Caco-2 (cell line): ENCODE data around the gene C10orf67. TPM values are rescaled to one million over a fixed set of nuclear protein-coding genes. Genes with fewer than 3 reads are reported as not detected.

Experiments
- BruUV-seq: library from RNA; stranded (reverse); fragments of 400-500 nt; replicated peaks from 2 replicates; lab custom pipeline; 2021; lab: Mats Ljungman, UMichigan
- CTCF ChIA-PET: fragments of 300-600 bp; sonication (Branson Sonifier 250); formaldehyde crosslinking; loops from one replicate; lab custom pipeline; 2022; ENCODE audit warnings: antibody characterized with exemption; lab: Charles Lee
- POLR2A ChIA-PET: fragments of 300-600 bp; sonication (Branson Sonifier 250); formaldehyde crosslinking; loops from one replicate; lab custom pipeline; 2022; ENCODE audit warnings: antibody characterized with exemption; lab: Charles Lee
- DNase-seq, 2 experiments: peaks; one replicate each; pipeline versions ENCODE4 v3.0.0 to v3.0.0-alpha.2; 2020 to 2022
- H3K27me3 ChIP-seq: replicated peaks from 2 replicates; pipeline ENCODE4 v1.6.0; 2011; ENCODE audit warnings: low read length; ENCODE audit not compliant: control insufficient read depth, insufficient read depth
- H3K36me3 ChIP-seq: 2 replicates; pipeline ENCODE4 v1.5.1; 2011; ENCODE audit warnings: low read length; ENCODE audit not compliant: control insufficient read depth, insufficient read depth
- H3K4me1 ChIP-seq: fragments of 250-450 bp; sonication (Bioruptor Pico); 2 replicates; pipeline ENCODE4 v1.5.1; 2020; ENCODE audit warnings: mild to moderate bottlenecking
- H3K4me3 ChIP-seq: 2 replicates; pipeline ENCODE4 v1.5.1; 2011; ENCODE audit warnings: low read depth, mild to moderate bottlenecking, control low read depth, low read length
- H3K9me3 ChIP-seq: fragments of 250-450 bp; sonication (Bioruptor Pico); 2 replicates; pipeline ENCODE4 v1.5.1; 2020; ENCODE audit warnings: mild to moderate bottlenecking, moderate library complexity
- H3K27ac Mint-ChIP-seq: one replicate; pipeline ENCODE4 v1.8.0; 2022; ENCODE audit warnings: mixed read lengths; ENCODE audit not compliant: unreplicated experiment
- H3K27me3 Mint-ChIP-seq: one replicate; pipeline ENCODE4 v1.8.0; 2022; ENCODE audit warnings: mixed read lengths; ENCODE audit not compliant: insufficient read depth, unreplicated experiment
- H3K36me3 Mint-ChIP-seq: one replicate; pipeline ENCODE4 v1.8.0; 2022; ENCODE audit warnings: mild to moderate bottlenecking, mixed read lengths; ENCODE audit not compliant: insufficient read depth, unreplicated experiment
- H3K4me1 Mint-ChIP-seq: one replicate; pipeline ENCODE4 v1.8.0; 2022; ENCODE audit warnings: low read depth, mixed read lengths; ENCODE audit not compliant: unreplicated experiment
- H3K4me3 Mint-ChIP-seq: one replicate; pipeline ENCODE4 v1.8.0; 2022; ENCODE audit warnings: mild to moderate bottlenecking, moderate library complexity, mixed read lengths; ENCODE audit not compliant: unreplicated experiment
- H3K9me3 Mint-ChIP-seq: one replicate; pipeline ENCODE4 v1.8.0; 2022; ENCODE audit warnings: mixed read lengths; ENCODE audit not compliant: unreplicated experiment
- intact Hi-C: fragments of 100-400 bp; cut with micrococcal nuclease; formaldehyde crosslinking; loops from one replicate; pipeline ENCODE4 v1.10.0; 2022; ENCODE audit not compliant: unreplicated experiment
- total RNA-seq: library from RNA; stranded (reverse); gene quantifications from 2 replicates; pipeline ENCODE4 v1.2.3, GENCODE V29; 2022
- TF ChIP-seq, protein P1 (sequence below), 2 experiments: fragments of 200-600 bp in 1 of 2; IDR thresholded peaks; 1 replicate in 1 of 2; 2 replicates in 1 of 2; pipeline versions ENCODE4 v1.5.1 to v1.8.0; 2011 to 2022; ENCODE audit warnings: antibody characterized with exemption in 1 of 2, control low read depth in 1 of 2, inconsistent platforms in 1 of 2, low read depth in 1 of 2, low read length in 1 of 2, mild to moderate bottlenecking in 1 of 2, moderate library complexity in 1 of 2; ENCODE audit not compliant: insufficient read depth in 1 of 2, severe bottlenecking in 1 of 2, unreplicated experiment in 1 of 2

Gene C10orf67
- total RNA-seq, 1 experiment from 2014 or later: not detected

DNA sequence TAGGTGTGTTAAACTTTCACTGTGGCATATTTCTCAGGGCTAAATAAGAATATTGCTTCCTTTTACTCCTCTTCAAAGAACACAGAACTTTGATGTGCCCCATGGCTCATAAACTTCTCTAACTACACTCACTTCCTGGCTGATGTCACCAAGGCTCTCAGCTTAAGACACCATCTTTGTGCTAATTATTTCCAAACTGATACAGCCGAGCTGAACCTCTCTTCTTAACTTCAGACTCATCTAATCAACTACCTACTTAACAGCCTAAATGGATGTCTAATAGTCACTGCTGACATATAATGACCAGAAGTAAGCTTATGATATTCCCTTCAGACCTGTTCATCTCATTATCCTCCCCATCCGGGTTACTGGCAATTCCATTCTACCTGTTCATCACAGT, 3.6 kb downstream of the C10orf67 start:
- CTCF ChIA-PET: interaction anchor here (0.5 kb wide), 1 partner anchor 31 kb away, joined by 3 read pairs; no protein-coding TSS in a partner anchor
- H3K4me3 Mint-ChIP-seq: no peak overlapping the region
- Histone ChIP-seq H3K4me3 (no peak overlapping the region), H3K27me3 (no peaks in the 10 kb centered on the region), H3K36me3 (no peaks in the 10 kb centered on the region), H3K4me1 (0 out of 2 replicates have a peak, but pooled peaks cover 3% of the 10 kb centered on the region), H3K9me3 (no peaks in the 10 kb centered on the region)
- intact Hi-C loops: no loop called here
- TF ChIP-seq, protein P1, sequence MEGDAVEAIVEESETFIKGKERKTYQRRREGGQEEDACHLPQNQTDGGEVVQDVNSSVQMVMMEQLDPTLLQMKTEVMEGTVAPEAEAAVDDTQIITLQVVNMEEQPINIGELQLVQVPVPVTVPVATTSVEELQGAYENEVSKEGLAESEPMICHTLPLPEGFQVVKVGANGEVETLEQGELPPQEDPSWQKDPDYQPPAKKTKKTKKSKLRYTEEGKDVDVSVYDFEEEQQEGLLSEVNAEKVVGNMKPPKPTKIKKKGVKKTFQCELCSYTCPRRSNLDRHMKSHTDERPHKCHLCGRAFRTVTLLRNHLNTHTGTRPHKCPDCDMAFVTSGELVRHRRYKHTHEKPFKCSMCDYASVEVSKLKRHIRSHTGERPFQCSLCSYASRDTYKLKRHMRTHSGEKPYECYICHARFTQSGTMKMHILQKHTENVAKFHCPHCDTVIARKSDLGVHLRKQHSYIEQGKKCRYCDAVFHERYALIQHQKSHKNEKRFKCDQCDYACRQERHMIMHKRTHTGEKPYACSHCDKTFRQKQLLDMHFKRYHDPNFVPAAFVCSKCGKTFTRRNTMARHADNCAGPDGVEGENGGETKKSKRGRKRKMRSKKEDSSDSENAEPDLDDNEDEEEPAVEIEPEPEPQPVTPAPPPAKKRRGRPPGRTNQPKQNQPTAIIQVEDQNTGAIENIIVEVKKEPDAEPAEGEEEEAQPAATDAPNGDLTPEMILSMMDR (IDR thresholded peaks at IDR 0.05; ENCODE audit: insufficient read depth in 1 of 2, low read depth in 1 of 2, low read length in 1 of 2, severe bottlenecking in 1 of 2, unreplicated experiment in 1 of 2): no peak
- H3K27ac Mint-ChIP-seq: no peak overlapping the region
- POLR2A ChIA-PET: no interaction called here
- no peak for DNase-seq
- no peaks in the 10 kb centered on the region for H3K36me3 Mint-ChIP-seq
- BruUV-seq: no TSS peak
- H3K4me1 Mint-ChIP-seq: no peaks in the 10 kb centered on the region
- H3K9me3 Mint-ChIP-seq: no peaks in the 10 kb centered on the region
- H3K27me3 Mint-ChIP-seq: peaks cover 17% of the 10 kb centered on the region

DNA sequence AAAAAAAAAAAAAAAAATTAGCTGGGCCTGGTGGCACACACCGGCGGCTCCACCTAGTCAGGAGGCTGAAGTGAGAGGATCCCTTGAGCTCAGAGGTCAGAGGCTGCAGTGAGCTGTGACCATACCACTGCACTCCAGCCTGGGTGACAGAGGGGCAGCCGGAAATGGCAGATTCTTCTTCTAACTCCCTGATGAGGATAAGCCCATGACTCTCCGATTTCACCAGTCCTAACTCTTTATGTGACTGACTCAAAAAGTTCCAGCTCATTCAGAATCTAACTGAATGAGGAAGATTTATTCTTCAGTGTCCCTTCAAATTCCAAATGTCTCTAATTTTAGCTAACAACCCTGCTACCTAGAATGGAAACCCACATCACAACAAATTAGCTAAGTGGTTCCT, 4.2 kb downstream of the C10orf67 start:
- no peak overlapping the region for H3K4me3 Mint-ChIP-seq
- H3K36me3 Mint-ChIP-seq: no peaks in the 10 kb centered on the region
- intact Hi-C loops: no loop called here
- Histone ChIP-seq H3K9me3 (no peaks in the 10 kb centered on the region), H3K36me3 (no peaks in the 10 kb centered on the region), H3K4me3 (no peak overlapping the region), H3K27me3 (no peaks in the 10 kb centered on the region), H3K4me1 (0 out of 2 replicates have a peak, but pooled peaks cover 3% of the 10 kb centered on the region)
- CTCF ChIA-PET: no interaction called here
- peaks cover 20% of the 10 kb centered on the region for H3K27me3 Mint-ChIP-seq
- DNase-seq: no peak
- TF ChIP-seq, protein P1 (IDR thresholded peaks at IDR 0.05; ENCODE audit: insufficient read depth in 1 of 2, low read depth in 1 of 2, low read length in 1 of 2, severe bottlenecking in 1 of 2, unreplicated experiment in 1 of 2): no peak
- no peaks in the 10 kb centered on the region for H3K9me3 Mint-ChIP-seq
- no peaks in the 10 kb centered on the region for H3K4me1 Mint-ChIP-seq
- POLR2A ChIA-PET: no interaction called here
- BruUV-seq: no TSS peak
- no peak overlapping the region for H3K27ac Mint-ChIP-seq

DNA sequence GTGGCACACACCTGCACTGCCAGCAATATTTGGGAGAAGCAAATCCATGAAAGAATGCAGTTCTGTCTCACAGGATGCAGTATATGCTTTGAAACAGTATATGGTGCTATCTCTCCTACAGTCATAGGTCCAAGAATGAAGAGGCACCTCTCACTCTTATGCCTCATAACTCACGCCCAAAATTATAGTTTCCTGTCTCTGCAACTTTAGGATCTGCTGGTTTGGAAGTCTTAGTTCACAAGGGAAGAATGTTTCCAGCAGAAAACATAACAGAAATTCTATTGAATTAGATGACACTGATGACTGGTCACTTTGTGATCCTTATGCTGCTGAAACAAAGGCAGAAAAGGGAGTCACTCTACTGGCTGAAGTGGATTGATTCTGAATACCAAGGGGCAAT, 5.7 kb downstream of the C10orf67 start:
- Mint-ChIP-seq H3K4me3 (no peak overlapping the region), H3K9me3 (no peaks in the 10 kb centered on the region), H3K27me3 (peaks cover 20% of the 10 kb centered on the region), H3K4me1 (no peaks in the 10 kb centered on the region), H3K27ac (no peak overlapping the region), H3K36me3 (no peaks in the 10 kb centered on the region)
- Histone ChIP-seq H3K9me3 (no peaks in the 10 kb centered on the region), H3K27me3 (no peaks in the 10 kb centered on the region), H3K4me1 (0 out of 2 replicates have a peak, but pooled peaks cover 3% of the 10 kb centered on the region), H3K4me3 (no peak overlapping the region), H3K36me3 (no peaks in the 10 kb centered on the region)
- TF ChIP-seq, protein P1 (IDR thresholded peaks at IDR 0.05; ENCODE audit: insufficient read depth in 1 of 2, low read depth in 1 of 2, low read length in 1 of 2, severe bottlenecking in 1 of 2, unreplicated experiment in 1 of 2): no peak
- POLR2A ChIA-PET: no interaction called here
- CTCF ChIA-PET: no interaction called here
- no peak for DNase-seq
- BruUV-seq: no TSS peak
- intact Hi-C loops: no loop called here
